CD4-positive, CD25-positive, alpha-beta regulatory T cell (primary cell): ENCODE results near the gene SYNE1. TPM values are rescaled to one million over a fixed set of nuclear protein-coding genes. Genes with fewer than 3 reads are reported as not detected.

Experiments used
- ATAC-seq, 2 donors: fragments of 150-1000 bp; cut with Tn5 transposase; one replicate each; pipeline ENCODE4 v1.10.0; 2021; ENCODE audit warnings: low read depth in 2 of 2, moderate number of reproducible peaks in 2 of 2, moderate library complexity in 1 of 2
- DNase-seq, 3 donors: peaks; one replicate each; pipeline versions ENCODE4 v3.0.0 to v3.0.0-alpha.2; 2012 to 2022; ENCODE audit warnings: mixed read lengths in 1 of 3
- H3K27ac ChIP-seq: one replicate; pipeline ENCODE4 v1.7.0; 2013; ENCODE audit warnings: mild to moderate bottlenecking, low read length; ENCODE audit not compliant: insufficient read depth, poor library complexity, severe bottlenecking
- H3K27me3 ChIP-seq: one replicate; pipeline ENCODE4 v1.7.0; 2013; ENCODE audit warnings: low read length; ENCODE audit not compliant: control insufficient read depth, insufficient read depth
- H3K36me3 ChIP-seq: one replicate; pipeline ENCODE4 v1.7.0; 2013; ENCODE audit warnings: mild to moderate bottlenecking, low read length, moderate library complexity; ENCODE audit not compliant: control insufficient read depth, insufficient read depth
- H3K4me1 ChIP-seq: 2 replicates; pipeline ENCODE4 v1.7.0; 2013; ENCODE audit warnings: mild to moderate bottlenecking, low read length; ENCODE audit not compliant: insufficient read depth, control insufficient read depth, poor library complexity, severe bottlenecking
- H3K4me3 ChIP-seq: one replicate; pipeline ENCODE4 v1.7.0; 2013; ENCODE audit warnings: low read depth, mild to moderate bottlenecking, low read length, moderate library complexity
- H3K9me3 ChIP-seq, 2 experiments: 1 replicate in 1 of 2; 2 replicates in 1 of 2; pipeline ENCODE4 v1.7.0; 2013; ENCODE audit warnings: low read length in 2 of 2, mild to moderate bottlenecking in 1 of 2, moderate library complexity in 1 of 2; ENCODE audit not compliant: control insufficient read depth in 2 of 2
- H3K27ac Mint-ChIP-seq, 3 donors: one replicate each; pipeline ENCODE4 v1.8.0; 2020 to 2022; ENCODE audit warnings: mild to moderate bottlenecking in 3 of 3, mixed read lengths in 3 of 3, moderate library complexity in 2 of 3
- H3K27me3 Mint-ChIP-seq: one replicate; pipeline ENCODE4 v1.8.0; 2022; ENCODE audit warnings: mild to moderate bottlenecking, mixed read lengths
- H3K36me3 Mint-ChIP-seq: one replicate; pipeline ENCODE4 v1.8.0; 2020; ENCODE audit warnings: mixed read lengths
- H3K4me1 Mint-ChIP-seq, 4 donors: one replicate each; pipeline ENCODE4 v1.8.0; 2020 to 2022; ENCODE audit warnings: mixed read lengths in 4 of 4, mild to moderate bottlenecking in 1 of 4
- H3K4me3 Mint-ChIP-seq, 4 donors: one replicate each; pipeline ENCODE4 v1.8.0; 2020 to 2022; ENCODE audit warnings: mild to moderate bottlenecking in 4 of 4, mixed read lengths in 4 of 4, moderate library complexity in 3 of 4
- H3K9me3 Mint-ChIP-seq, 7 donors: one replicate each; pipeline ENCODE4 v1.8.0; 2020 to 2022; ENCODE audit warnings: mixed read lengths in 7 of 7, mild to moderate bottlenecking in 3 of 7, moderate library complexity in 2 of 7
- polyA plus RNA-seq, 4 donors: library from polyadenylated mRNA; unstranded; fragments of 300-500 nt; fragmentation: Illumina TruSeq; gene quantifications; one replicate each; pipeline ENCODE4 v1.2.3, GENCODE V29; 2021
- total RNA-seq: library from RNA; stranded (reverse); gene quantifications from one replicate; pipeline ENCODE4 v1.2.3, GENCODE V29; 2022

SYNE1 gene
- total and polyA plus RNA-seq, 5 donors from 2014 or later, result 48.1 to 166 (median 57.3) TPM

DNA sequence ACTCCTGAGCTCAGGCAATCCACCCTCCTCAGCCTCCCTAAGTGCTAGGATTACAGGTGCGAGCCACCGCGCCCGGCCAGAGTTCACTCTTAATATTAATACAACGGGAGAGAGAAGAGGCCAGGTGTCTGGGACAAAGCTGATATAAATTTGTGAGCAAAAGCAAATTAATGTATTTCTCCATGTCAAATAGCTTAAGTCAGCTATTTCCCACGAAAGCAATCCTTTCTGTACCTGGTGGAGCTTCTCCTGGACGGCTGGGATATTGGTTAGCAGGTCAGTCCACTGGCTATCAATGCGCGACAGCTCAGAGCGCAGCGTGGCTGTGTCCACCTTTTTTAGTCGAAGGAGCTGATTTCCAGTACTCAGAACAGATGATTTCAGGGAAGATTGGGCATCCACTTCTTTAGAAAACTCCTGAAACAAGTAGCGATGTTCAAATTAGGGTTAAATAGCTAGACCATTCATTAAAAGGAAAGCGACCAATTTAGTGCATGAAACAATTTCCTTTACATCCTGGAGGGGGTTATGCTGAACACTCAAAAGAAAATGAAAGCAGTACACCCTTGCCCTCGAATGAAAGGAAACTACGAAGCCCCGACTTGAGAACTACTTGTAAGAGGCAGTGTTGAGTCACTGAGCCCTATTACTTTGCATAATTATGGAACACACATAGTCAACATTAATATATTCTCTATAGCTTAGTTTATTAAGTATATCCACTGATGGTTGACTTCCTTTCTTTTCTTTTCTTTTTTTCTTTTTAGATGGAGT, 403.4 kb downstream of the SYNE1 start:
- H3K4me1 ChIP-seq, result peaks cover 11% of the 10 kb centered on the region
- Mint-ChIP-seq H3K4me1 (peaks cover 8 to 27% (median 21%) of the 10 kb centered on the region in 4 donors), H3K27ac (peak overlapping the region; percentile 67 to 86 (median 79)), H3K4me3 (peak overlapping the region; percentile 44 to 86 (median 66)), H3K27me3 (no peaks in the 10 kb centered on the region), H3K9me3 (no peaks in the 10 kb centered on the region), H3K36me3 (peaks cover 43% of the 10 kb centered on the region)
- peaks cover 87% of the 10 kb centered on the region for H3K36me3 ChIP-seq
- peak overlapping the region; percentile 23 for H3K27ac ChIP-seq
- no peaks in the 10 kb centered on the region for H3K27me3 ChIP-seq
- peak overlapping the region; percentile 56 for H3K4me3 ChIP-seq
- peak in 2 of 3 donors; percentile 39 to 87 for DNase-seq
- peak; percentile 93 to 94 for ATAC-seq
- no peaks in the 10 kb centered on the region for H3K9me3 ChIP-seq

DNA sequence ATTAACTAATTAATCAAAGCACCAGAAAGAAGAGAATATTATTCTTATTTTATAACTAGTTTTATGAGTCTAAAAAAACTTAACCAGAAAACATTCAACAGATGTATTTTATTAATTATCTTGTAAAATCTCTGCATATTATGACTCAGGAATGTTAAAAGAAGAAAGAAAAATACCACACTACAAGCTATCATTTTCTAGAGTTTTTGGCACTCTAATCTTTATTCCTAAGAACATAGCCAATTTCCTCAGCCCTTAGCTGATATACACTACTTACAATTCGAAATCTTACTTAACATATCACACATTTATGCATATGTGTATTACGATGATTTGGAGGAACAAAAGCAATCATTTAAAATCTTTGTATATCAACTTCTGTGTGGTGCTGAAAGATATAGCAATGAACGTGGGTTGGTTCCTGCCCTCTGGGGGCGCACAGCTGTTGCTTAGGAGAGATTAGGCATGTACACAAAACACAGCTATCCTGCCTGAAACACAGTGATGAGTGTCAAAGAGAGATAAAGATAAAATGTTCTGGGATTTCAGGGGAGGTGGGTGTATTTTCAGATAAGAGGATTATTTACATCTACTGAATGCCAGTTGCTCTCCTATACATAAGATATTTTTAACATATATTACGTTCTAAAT, 404.5 kb downstream of the SYNE1 start:
- no peaks in the 10 kb centered on the region for H3K9me3 Mint-ChIP-seq
- ATAC-seq, result no peak
- DNase-seq, result peak in 2 of 3 donors; percentile 2 to 28
- Histone ChIP-seq H3K4me1 (peaks cover 11% of the 10 kb centered on the region), H3K4me3 (peak overlapping the region; percentile 31), H3K9me3 (no peaks in the 10 kb centered on the region), H3K27ac (no peak overlapping the region), H3K27me3 (no peaks in the 10 kb centered on the region), H3K36me3 (peaks cover 83% of the 10 kb centered on the region)
- H3K27me3 Mint-ChIP-seq, result no peaks in the 10 kb centered on the region
- peak overlapping the region; percentile 67 to 86 (median 79) for H3K27ac Mint-ChIP-seq
- peaks cover 42% of the 10 kb centered on the region for H3K36me3 Mint-ChIP-seq
- H3K4me1 Mint-ChIP-seq, result peaks cover 8 to 27% (median 21%) of the 10 kb centered on the region in 4 donors
- H3K4me3 Mint-ChIP-seq, result peak overlapping the region in 2 of 4 donors; percentile 59 to 74

DNA sequence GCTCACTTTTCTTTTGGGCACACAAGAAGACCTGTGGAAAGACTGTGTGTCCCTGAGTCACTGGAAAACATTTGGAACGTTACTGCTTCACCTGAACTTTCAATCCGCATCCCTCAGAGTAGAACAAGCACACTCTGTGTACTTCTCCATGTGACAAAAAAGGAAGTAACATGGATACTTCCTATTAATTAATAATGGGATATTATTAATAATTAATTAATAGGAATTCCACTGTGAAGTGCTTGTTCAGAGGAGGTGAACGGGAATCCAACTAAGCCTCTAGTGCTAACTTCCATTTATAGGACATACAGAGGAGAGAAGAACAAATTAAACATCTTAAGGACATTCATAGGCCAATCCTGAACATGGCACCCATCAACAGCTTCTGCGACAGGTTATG, 407.8 kb downstream of the SYNE1 start:
- peaks cover 72% of the 10 kb centered on the region for H3K36me3 ChIP-seq
- H3K4me3 ChIP-seq, result no peak overlapping the region
- DNase-seq (no peak), ATAC-seq (no peak)
- no peak overlapping the region for H3K27ac ChIP-seq
- Mint-ChIP-seq H3K27me3 (no peaks in the 10 kb centered on the region), H3K4me3 (no peak overlapping the region), H3K4me1 (peaks cover 8 to 23% (median 15%) of the 10 kb centered on the region in 4 donors), H3K36me3 (peaks cover 47% of the 10 kb centered on the region), H3K27ac (no peak overlapping the region), H3K9me3 (no peaks in the 10 kb centered on the region)
- no peaks in the 10 kb centered on the region for H3K27me3 ChIP-seq
- H3K9me3 ChIP-seq, result no peaks in the 10 kb centered on the region
- H3K4me1 ChIP-seq, result peaks cover 11% of the 10 kb centered on the region

DNA sequence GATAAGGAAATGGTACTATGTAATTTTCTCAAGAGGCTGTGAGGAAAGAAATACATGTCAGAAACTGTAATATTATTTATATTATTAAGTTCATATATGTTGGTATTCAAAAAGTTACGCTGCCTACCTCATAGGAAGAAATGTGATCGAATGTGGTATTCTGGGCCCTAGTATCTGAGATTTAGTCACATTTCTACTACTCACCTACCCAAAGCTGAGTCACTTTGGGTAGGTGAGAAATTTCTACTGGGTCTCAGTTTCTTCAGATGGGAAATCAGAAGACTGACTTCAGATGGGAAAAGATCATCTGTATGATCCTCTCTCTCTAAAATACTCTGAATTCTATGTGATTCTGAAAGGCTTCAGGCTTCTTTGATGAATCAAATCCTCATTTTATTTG, 411.0 kb downstream of the SYNE1 start:
- no peak for DNase-seq
- H3K9me3 Mint-ChIP-seq, result peaks cover 0 to 17% (median 4%) of the 10 kb centered on the region in 7 donors
- H3K36me3 ChIP-seq, result peaks cover 74% of the 10 kb centered on the region
- H3K4me1 Mint-ChIP-seq, result peaks cover 0 to 4% (median 1%) of the 10 kb centered on the region in 4 donors
- peaks cover 62% of the 10 kb centered on the region for H3K36me3 Mint-ChIP-seq
- ATAC-seq, result no peak
- H3K4me3 Mint-ChIP-seq, result no peak overlapping the region
- H3K27me3 ChIP-seq, result no peaks in the 10 kb centered on the region
- no peak overlapping the region for H3K27ac ChIP-seq
- peaks cover 18 to 24% of the 10 kb centered on the region in 2 experiments for H3K9me3 ChIP-seq
- no peaks in the 10 kb centered on the region for H3K4me1 ChIP-seq
- no peak overlapping the region for H3K4me3 ChIP-seq
- no peak overlapping the region for H3K27ac Mint-ChIP-seq
- H3K27me3 Mint-ChIP-seq, result no peaks in the 10 kb centered on the region

DNA sequence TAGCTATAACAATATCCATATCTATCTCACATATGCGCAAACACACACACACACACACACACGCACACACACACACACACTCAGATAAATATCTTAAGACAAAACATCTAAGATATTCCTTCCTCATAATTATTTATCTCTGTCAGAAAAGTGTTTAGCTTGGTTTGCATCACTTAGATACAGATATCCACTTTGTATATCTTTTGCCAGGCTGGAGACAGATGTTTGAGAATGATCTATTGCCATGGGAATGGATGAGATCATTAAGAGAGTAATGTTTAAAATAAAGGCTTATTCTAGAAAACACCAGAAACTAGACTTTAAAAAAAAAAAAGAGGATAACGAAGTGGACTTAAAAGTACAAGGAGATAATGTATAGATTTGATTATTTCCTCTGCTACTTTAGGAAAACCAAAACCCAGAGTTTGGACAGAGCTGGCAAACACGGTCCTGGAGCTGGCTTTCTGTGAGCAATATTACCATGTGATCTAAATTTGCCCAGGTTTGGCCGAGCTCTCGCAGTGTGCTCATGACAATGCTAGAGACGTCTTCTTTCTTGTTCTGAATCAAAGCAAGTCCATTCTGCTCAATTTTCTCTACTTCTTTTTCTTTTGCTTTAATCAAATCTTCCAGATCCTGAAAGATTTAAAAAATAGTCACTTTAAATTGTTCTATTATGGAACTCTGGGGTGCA, 411.8 kb downstream of the SYNE1 start:
- H3K36me3 Mint-ChIP-seq, result peaks cover 61% of the 10 kb centered on the region

DNA sequence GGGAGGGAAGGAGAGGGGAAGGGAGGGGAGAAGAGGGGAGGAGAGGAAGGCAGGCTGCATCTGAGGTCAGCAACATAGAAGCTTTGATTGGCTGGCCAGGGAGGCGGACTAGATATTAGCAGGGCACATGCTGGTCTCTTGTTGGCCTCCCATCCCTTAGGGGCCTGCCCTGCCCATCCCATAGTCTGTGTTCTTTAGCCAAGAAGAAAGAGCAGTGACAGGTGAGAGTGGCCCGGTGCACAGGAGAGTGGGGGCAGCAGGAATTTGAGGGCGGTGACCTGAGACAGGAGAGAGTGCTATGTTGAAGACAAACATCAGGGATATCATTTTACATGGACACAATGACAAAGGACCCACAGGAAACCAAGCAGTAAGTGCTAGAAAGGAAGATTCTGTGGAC, 413.5 kb downstream of the SYNE1 start:
- peaks cover 18 to 24% of the 10 kb centered on the region in 2 experiments for H3K9me3 ChIP-seq
- H3K27ac ChIP-seq, result no peak overlapping the region
- Mint-ChIP-seq H3K27ac (no peak overlapping the region), H3K36me3 (peaks cover 69% of the 10 kb centered on the region), H3K9me3 (peaks cover 0 to 17% (median 5%) of the 10 kb centered on the region in 7 donors), H3K4me3 (peak overlapping the region in 1 of 4 donors; percentile 63), H3K27me3 (no peaks in the 10 kb centered on the region), H3K4me1 (peaks cover 0 to 4% (median 1%) of the 10 kb centered on the region in 4 donors)
- DNase-seq, result no peak
- no peaks in the 10 kb centered on the region for H3K4me1 ChIP-seq
- no peak for ATAC-seq
- H3K27me3 ChIP-seq, result no peaks in the 10 kb centered on the region
- no peak overlapping the region for H3K4me3 ChIP-seq
- peaks cover 79% of the 10 kb centered on the region for H3K36me3 ChIP-seq

More for the DNA sequence above, 411.8 kb downstream of the SYNE1 start:
- Mint-ChIP-seq H3K4me1 (peaks cover 0 to 4% (median 1%) of the 10 kb centered on the region in 4 donors), H3K9me3 (peaks cover 0 to 17% (median 4%) of the 10 kb centered on the region in 7 donors), H3K4me3 (no peak overlapping the region), H3K27me3 (no peaks in the 10 kb centered on the region), H3K27ac (no peak overlapping the region)
- ATAC-seq (no peak), DNase-seq (no peak)
- peaks cover 74% of the 10 kb centered on the region for H3K36me3 ChIP-seq
- no peak overlapping the region for H3K4me3 ChIP-seq
- no peaks in the 10 kb centered on the region for H3K4me1 ChIP-seq
- no peaks in the 10 kb centered on the region for H3K27me3 ChIP-seq
- H3K27ac ChIP-seq, result no peak overlapping the region
- H3K9me3 ChIP-seq, result peaks cover 18 to 24% of the 10 kb centered on the region in 2 experiments

DNA sequence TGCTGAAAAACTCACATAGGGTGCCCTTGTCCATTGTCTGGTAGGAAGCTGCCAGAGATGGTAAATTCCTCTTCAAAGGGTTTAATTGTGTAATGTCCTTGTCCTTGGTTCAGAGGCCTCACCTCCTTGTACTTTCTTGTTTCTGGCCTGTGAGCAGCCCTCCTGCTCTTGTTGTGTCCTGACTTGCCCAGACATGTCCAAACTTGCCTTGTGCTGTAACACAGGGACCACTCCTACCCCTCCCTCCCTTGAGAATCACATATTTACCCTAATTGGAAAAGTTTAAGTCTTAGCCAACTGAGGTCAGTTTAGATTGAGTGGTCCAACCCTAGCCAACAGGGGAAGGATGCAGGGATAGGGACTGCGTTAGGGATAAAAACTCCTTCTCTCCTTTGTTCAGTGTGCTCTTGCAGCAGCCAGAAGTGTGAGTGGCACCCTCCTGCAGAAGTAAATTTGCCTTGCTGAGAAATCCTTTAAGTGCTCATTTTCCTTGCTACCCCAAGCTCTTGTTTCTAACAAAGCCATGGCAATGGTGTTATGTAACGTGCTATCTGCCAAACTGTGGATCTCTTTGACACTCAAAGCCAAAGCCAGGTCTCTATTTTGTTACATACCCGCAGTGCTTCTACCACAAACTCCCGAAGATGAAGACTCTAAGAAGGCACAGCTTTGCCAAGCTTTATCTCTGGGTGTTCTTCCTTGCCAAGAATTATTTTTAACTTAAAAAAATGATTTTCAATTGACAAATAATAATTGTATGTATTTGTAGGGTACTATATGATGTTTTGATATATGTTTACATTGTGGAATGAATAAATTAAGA, 415.1 kb downstream of the SYNE1 start:
- H3K36me3 Mint-ChIP-seq, result peaks cover 73% of the 10 kb centered on the region
- Histone ChIP-seq H3K4me1 (no peaks in the 10 kb centered on the region), H3K36me3 (peaks cover 88% of the 10 kb centered on the region), H3K4me3 (no peak overlapping the region), H3K9me3 (peaks cover 18 to 24% of the 10 kb centered on the region in 2 experiments), H3K27me3 (no peaks in the 10 kb centered on the region), H3K27ac (no peak overlapping the region)
- H3K4me1 Mint-ChIP-seq, result peaks cover 0 to 4% (median 1%) of the 10 kb centered on the region in 4 donors
- ATAC-seq (no peak), DNase-seq (peak in 1 of 3 donors; percentile 14)
- H3K4me3 Mint-ChIP-seq, result no peak overlapping the region
- no peaks in the 10 kb centered on the region for H3K27me3 Mint-ChIP-seq
- no peak overlapping the region for H3K27ac Mint-ChIP-seq
- peaks cover 0 to 17% (median 5%) of the 10 kb centered on the region in 7 donors for H3K9me3 Mint-ChIP-seq
